Breast epithelium (tissue), 4 donors: ENCODE results near the gene FTH1. TPM values are rescaled to one million over a fixed set of nuclear protein-coding genes. Genes with fewer than 3 reads are reported as not detected.

Experiments
- DNase-seq, 2 donors: peaks; one replicate each; pipeline ENCODE4 v3.0.0-alpha.2; 2019; ENCODE audit warnings: low spot score in 2 of 2
- H3K27ac ChIP-seq, 2 donors: fragments of 200-600 bp; sonication (generic) in 1 of 2; one replicate each; pipeline ENCODE4 v1.5.1; 2016 to 2019; ENCODE audit warnings: mild to moderate bottlenecking in 1 of 2
- H3K27me3 ChIP-seq, 2 donors: fragments of 200-600 bp; sonication (generic) in 1 of 2; one replicate each; pipeline versions ENCODE4 v1.5.1 to v1.6.0; 2017 to 2019; ENCODE audit warnings: control low read depth in 1 of 2, mild to moderate bottlenecking in 1 of 2
- H3K36me3 ChIP-seq: fragments of 200-600 bp; one replicate; pipeline ENCODE4 v1.5.1; 2019
- H3K4me1 ChIP-seq, 2 donors: fragments of 200-600 bp; sonication (generic); one replicate each; pipeline ENCODE4 v1.5.1; 2016 to 2019; ENCODE audit warnings: control low read depth in 1 of 2
- H3K4me3 ChIP-seq, 3 donors: fragments of 200-600 bp; sonication (generic); 1 replicate in 2 of 3; 2 replicates in 1 of 3; pipeline ENCODE4 v1.5.1; 2016 to 2019; ENCODE audit warnings: mild to moderate bottlenecking in 3 of 3, moderate library complexity in 2 of 3
- H3K9me3 ChIP-seq, 2 donors: fragments of 200-600 bp; sonication (generic) in 1 of 2; one replicate each; pipeline ENCODE4 v1.5.1; 2016 to 2019; ENCODE audit warnings: control low read depth in 1 of 2
- POLR2A ChIP-seq: fragments of 450-650 bp; IDR thresholded peaks from one replicate; pipeline ENCODE4 v1.6.1; 2016; ENCODE audit warnings: antibody characterized with exemption, mild to moderate bottlenecking, moderate library complexity
- POLR2AphosphoS5 ChIP-seq, 3 donors: sonication (generic); formaldehyde crosslinking; IDR thresholded peaks; one replicate each; pipeline ENCODE4 v1.6.1; 2017; ENCODE audit warnings: antibody characterized with exemption in 3 of 3
- intact Hi-C: fragments of 100-400 bp; cut with DNase I; formaldehyde crosslinking; loops from one replicate; pipeline ENCODE4 v1.15.1; 2023; ENCODE audit warnings: low total_unique reads
- total RNA-seq, 3 donors: library from RNA; depleted of rRNA; stranded (reverse); fragments of >200 nt; gene quantifications; one replicate each; pipeline ENCODE4 v1.1.0, GENCODE V29; 2016
- TF ChIP-seq, protein P1 (sequence below), 3 donors: fragments of 450-650 bp; IDR thresholded peaks; one replicate each; pipeline ENCODE4 v1.5.1; 2016 to 2017; ENCODE audit warnings: antibody characterized with exemption in 3 of 3, mild to moderate bottlenecking in 3 of 3, moderate library complexity in 3 of 3

FTH1 gene
- total RNA-seq, 3 donors from 2014 or later = 2,151 to 6,439 (median 3,491) TPM

DNA sequence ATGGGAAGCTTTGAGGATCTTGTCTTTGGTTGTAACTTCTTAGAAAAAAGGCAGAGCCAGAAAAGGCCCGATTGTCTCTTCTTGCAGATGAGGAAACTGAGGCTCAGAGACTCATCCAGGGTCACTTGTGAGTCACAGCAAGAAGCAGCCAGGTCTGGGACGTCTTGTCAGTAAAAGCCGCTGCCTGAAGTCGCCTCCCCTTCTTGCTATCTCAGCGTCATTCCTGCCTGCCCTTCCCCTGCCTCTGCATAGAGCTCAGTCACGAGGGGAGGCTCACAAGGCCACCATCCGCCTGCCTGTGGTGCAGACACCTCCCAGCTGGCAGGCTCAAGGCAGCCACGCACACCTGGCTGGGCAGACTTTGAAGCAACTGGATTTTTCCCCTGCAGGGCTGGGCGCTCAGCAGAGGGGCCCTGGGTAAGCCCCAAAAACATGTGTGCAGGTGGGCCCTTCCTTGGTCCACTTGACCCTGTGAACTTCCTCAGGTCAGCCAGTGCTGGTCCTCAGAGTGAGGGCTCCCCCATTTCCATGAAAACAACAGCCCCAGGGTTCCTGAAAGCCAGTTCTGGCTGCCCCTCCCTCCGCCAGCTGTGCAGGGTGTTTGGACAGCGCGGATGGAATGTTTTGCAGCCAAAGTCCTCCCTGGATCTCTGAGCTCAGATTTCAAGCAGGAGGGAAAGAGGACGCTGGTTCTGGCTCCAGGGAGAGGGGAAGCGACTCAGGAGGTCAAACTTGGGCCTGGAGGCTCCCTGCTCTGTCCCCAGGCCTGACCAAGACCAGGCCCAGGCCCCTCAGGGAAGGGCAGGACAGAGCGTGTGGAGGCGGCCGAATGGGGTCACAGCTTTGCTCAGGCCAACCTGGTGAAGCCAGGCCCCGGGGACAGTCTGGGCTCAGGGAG, 44.0 kb downstream of the FTH1 start:
- DNase-seq = peak in 1 of 2 donors; percentile 77
- no peaks in the 10 kb centered on the region for H3K27me3 ChIP-seq
- TF ChIP-seq, protein P1, sequence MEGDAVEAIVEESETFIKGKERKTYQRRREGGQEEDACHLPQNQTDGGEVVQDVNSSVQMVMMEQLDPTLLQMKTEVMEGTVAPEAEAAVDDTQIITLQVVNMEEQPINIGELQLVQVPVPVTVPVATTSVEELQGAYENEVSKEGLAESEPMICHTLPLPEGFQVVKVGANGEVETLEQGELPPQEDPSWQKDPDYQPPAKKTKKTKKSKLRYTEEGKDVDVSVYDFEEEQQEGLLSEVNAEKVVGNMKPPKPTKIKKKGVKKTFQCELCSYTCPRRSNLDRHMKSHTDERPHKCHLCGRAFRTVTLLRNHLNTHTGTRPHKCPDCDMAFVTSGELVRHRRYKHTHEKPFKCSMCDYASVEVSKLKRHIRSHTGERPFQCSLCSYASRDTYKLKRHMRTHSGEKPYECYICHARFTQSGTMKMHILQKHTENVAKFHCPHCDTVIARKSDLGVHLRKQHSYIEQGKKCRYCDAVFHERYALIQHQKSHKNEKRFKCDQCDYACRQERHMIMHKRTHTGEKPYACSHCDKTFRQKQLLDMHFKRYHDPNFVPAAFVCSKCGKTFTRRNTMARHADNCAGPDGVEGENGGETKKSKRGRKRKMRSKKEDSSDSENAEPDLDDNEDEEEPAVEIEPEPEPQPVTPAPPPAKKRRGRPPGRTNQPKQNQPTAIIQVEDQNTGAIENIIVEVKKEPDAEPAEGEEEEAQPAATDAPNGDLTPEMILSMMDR (IDR thresholded peaks at IDR 0.05) = no peak
- TF ChIP-seq POLR2AphosphoS5 (IDR thresholded peaks at IDR 0.05) = peak in 2 of 3 donors; percentile 33 to 42
- TF ChIP-seq POLR2A = no peak
- peaks cover 11 to 20% of the 10 kb centered on the region in 2 donors for H3K4me1 ChIP-seq
- intact Hi-C loops = no loop called here
- H3K27ac ChIP-seq = peak overlapping the region; percentile 86 to 98
- no peaks in the 10 kb centered on the region for H3K36me3 ChIP-seq
- peak overlapping the region in 1 of 3 donors; percentile 25 for H3K4me3 ChIP-seq
- H3K9me3 ChIP-seq = no peaks in the 10 kb centered on the region

DNA sequence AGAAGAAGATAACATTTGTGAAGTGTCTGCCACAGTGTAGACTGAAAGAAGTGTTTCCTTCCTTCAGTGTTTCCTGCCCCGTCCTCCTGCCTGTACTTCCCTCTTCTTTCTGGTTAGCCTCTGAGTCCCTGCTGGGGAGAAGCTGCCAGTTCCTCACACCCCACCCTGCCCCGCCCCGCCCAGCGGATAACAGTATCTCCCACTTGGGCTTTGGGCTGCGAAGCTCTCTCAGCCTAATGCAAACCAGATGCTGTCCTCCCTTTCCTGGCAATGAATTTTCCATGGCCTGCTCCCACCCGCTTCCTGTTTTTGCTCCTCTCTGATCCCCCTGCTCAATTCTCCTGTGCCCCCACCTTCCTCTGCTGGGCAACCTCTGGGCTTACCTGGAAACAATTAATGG, 44.9 kb downstream of the FTH1 start:
- H3K9me3 ChIP-seq = no peaks in the 10 kb centered on the region
- intact Hi-C loops = no loop called here
- H3K27ac ChIP-seq = peak overlapping the region; percentile 86 to 98
- H3K36me3 ChIP-seq = no peaks in the 10 kb centered on the region
- peak in 1 of 2 donors; percentile 59 for DNase-seq
- H3K4me3 ChIP-seq = no peak overlapping the region
- peaks cover 11 to 25% of the 10 kb centered on the region in 2 donors for H3K4me1 ChIP-seq
- no peaks in the 10 kb centered on the region for H3K27me3 ChIP-seq
- peak in 2 of 3 donors; percentile 65 to 80 for TF ChIP-seq POLR2AphosphoS5 (IDR thresholded peaks at IDR 0.05)
- TF ChIP-seq, protein P1 (IDR thresholded peaks at IDR 0.05) = no peak

DNA sequence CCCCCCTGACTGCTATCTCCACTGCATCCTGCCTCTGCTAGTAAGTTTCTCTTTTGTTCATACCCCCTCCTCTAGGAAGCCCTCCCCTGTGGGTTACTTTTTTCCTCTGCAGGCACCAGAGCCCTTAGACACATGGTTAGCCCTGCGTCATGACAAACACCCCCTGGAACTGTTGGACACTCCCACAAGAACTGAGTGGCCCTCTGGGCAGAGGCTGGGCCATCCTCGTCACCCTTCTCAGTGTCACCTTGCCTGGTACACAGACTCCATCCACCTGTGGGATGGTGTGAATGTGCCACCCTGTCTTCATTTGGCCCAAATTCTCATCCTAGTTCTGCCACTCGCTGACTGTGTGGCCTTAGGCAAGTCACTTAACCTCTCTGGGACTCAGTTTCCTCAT, 46.0 kb downstream of the FTH1 start:
- intact Hi-C loops = no loop called here
- DNase-seq = no peak

DNA sequence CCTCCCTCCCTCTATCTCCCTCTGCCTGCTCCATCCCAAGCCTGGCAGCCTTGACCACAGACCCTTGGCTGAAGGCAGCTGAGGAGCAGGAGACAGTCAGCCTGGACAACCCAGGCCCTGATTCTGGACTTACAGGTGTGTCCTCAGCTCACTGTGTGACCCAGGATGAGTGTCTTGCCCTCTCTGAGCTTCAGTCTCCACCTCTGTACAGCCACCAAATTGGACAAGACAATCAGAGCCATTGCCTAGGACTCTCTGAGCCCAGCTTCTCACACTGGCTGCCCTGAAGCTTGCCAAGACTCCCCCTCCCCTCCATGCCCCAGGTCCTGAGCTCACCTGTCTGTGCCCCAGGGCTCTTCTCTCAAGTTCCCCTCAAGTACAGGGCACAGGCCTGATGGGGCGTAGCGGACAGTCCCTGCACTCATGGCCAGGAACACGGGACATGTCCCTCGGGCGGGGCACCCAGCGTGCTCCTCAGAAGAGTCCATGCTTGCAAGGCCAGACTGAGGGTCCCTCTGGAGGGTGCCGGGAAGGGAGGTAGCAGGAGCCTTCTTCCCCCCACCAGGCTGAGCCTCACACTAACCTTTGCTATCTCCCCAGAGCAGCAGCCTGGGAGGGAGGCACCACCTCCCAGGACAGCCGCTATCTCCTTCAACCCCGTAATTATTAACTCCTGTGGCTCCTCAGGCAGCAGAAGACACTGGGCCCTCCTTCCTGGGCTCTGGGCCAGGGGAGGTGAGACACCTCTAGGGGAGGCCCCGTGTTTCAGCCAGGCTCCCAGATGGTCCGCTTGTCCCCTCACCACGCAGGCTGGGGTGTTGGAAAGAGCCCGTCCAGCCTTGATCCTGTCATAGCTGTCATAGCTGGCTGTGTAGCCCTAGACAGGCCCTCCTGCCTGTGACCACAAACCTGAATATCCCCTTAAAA, 47.5 kb downstream of the FTH1 start:
- Histone ChIP-seq H3K4me3 (peak overlapping the region in 1 of 3 donors; percentile 22), H3K27ac (peak overlapping the region; percentile 59 to 95), H3K9me3 (no peaks in the 10 kb centered on the region), H3K4me1 (peaks cover 11 to 26% of the 10 kb centered on the region in 2 donors), H3K27me3 (no peaks in the 10 kb centered on the region), H3K36me3 (no peaks in the 10 kb centered on the region)
- TF ChIP-seq, protein P1 (IDR thresholded peaks at IDR 0.05) = no peak
- TF ChIP-seq POLR2AphosphoS5 (IDR thresholded peaks at IDR 0.05) (no peak), POLR2A (no peak)
- intact Hi-C loops = no loop called here
- peak in 1 of 2 donors; percentile 14 for DNase-seq

More for the DNA sequence above, 46.0 kb downstream of the FTH1 start:
- Histone ChIP-seq H3K27ac (peak overlapping the region in 1 of 2 donors; percentile 75), H3K4me1 (peaks cover 11 to 26% of the 10 kb centered on the region in 2 donors), H3K27me3 (no peaks in the 10 kb centered on the region), H3K36me3 (no peaks in the 10 kb centered on the region), H3K4me3 (no peak overlapping the region), H3K9me3 (no peaks in the 10 kb centered on the region)
- no peak for TF ChIP-seq POLR2A
- TF ChIP-seq, protein P1 (IDR thresholded peaks at IDR 0.05) = no peak
- no peak for TF ChIP-seq POLR2AphosphoS5 (IDR thresholded peaks at IDR 0.05)
